Measurements from ENCODE around the gene KRTAP5-5.

KRTAP5-5 gene

DNA sequence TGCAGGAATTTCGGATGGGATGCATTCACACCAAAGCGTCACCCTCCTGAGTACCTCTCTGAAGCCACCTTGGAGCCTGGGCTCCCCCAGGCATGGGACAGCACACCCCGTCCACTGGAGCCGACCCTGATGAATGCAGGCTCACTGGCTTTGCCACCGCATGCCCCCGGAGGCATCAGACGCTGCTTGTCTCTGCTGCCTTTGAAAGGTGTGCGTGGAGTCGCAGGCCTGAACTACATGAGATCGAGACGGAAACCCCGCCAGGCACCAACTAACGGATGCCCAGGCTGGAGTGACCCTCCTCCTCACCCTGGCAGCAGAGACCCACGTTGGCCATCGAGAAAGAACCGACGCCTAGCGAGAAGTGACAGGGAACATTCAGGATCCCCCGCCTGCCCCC lies 22.5 kb downstream of the KRTAP5-5 start:
- no peak overlapping the region for H3K4me3 ChIP-seq (ENCODE audit: insufficient read length, low read depth)
- peaks cover 22% of the 10 kb centered on the region for H3K4me1 ChIP-seq (ENCODE audit: insufficient read depth, insufficient read length)
- peak overlapping the region; percentile 18 for H3K9ac ChIP-seq (ENCODE audit: insufficient read length, low read depth)
- no peaks in the 10 kb centered on the region for H3K9me3 ChIP-seq (ENCODE audit: insufficient read depth, low read length)
- H3K36me3 ChIP-seq (ENCODE audit: insufficient read depth, insufficient read length, low read length): no peaks in the 10 kb centered on the region
- no peak for DNase-seq (ENCODE audit: low read depth, low spot score)
- peaks cover 19% of the 10 kb centered on the region for H3K27me3 ChIP-seq (ENCODE audit: insufficient read depth, insufficient read length)
- no peak for TF ChIP-seq SUZ12 (IDR thresholded peaks at IDR 0.05; ENCODE audit: extremely low read depth, insufficient read depth, insufficient read length)
- TF ChIP-seq ZNF274 (IDR thresholded peaks at IDR 0.05; ENCODE audit: low read depth, low read length): no peak
- TF ChIP-seq YY1 (IDR thresholded peaks at IDR 0.05; ENCODE audit: insufficient read depth, insufficient read length): no peak

DNA sequence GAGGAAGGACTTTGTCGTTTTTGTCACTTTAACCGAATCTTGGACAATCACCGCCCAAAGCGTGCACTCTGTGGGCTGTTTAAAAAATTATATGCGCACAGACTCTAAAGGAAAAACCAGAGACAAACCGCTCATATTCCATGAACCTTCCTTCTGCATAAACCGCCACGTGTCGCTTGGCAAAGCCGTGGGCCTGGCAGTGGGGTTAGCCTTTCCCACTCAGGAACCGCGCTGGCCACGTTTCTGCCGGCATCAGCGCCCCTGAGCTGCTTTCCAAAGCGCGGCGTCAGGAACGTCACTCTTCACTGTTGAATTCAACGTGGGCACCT lies 22.8 kb downstream of the KRTAP5-5 start:
- Histone ChIP-seq H3K4me1 (ENCODE audit: insufficient read depth, insufficient read length) (peaks cover 22% of the 10 kb centered on the region), H3K9ac (ENCODE audit: insufficient read length, low read depth) (peak overlapping the region; percentile 11), H3K27me3 (ENCODE audit: insufficient read depth, insufficient read length) (peaks cover 19% of the 10 kb centered on the region), H3K9me3 (ENCODE audit: insufficient read depth, low read length) (no peaks in the 10 kb centered on the region), H3K4me3 (ENCODE audit: insufficient read length, low read depth) (no peak overlapping the region), H3K36me3 (ENCODE audit: insufficient read depth, insufficient read length, low read length) (no peaks in the 10 kb centered on the region)
- TF ChIP-seq YY1 (IDR thresholded peaks at IDR 0.05; ENCODE audit: insufficient read depth, insufficient read length) (no peak), SUZ12 (IDR thresholded peaks at IDR 0.05; ENCODE audit: extremely low read depth, insufficient read depth, insufficient read length) (no peak)
- no peak for DNase-seq (ENCODE audit: low read depth, low spot score)

DNA sequence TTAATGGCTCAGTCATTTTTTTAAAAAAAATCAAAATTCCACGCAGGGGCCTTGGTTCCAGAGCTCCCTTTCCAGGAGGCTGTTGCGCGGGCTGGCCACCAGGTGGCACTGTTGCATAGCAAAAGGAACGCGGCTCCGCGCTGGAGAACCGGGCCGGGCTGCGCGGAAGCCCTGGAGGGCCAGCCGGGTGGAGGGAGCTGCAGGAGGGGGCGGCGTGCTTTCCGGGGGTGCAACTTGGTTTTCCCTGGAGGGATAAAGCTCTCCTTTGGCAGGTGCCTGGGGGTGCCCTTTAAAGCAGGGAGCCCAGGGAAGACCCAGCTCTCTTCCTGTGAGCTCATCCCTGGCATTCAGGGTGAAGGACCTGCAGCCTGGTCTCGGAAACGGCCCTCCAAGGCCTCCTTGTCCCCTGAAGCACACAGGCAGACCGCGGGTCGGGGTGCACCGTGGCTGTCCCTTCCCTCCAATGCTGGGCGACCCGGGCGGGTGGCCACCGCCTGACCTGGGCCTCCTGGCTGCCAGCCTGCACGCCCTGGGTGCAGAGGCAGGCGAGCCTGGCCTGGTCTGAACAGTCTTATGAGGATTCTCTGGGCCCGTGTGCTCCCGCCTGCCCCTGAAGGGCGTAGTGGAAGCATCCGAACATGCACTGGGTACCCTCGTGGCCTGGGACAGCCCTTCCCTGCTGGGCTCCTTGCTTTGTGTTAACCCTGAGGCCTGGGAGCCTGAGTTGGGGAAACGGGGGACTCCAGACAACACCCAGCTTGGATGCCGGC lies 23.4 kb downstream of the KRTAP5-5 start:
- H3K36me3 ChIP-seq (ENCODE audit: insufficient read depth, insufficient read length, low read length): no peaks in the 10 kb centered on the region
- H3K9ac ChIP-seq (ENCODE audit: insufficient read length, low read depth): peak overlapping the region; percentile 11
- peak; percentile 28 for DNase-seq (ENCODE audit: low read depth, low spot score)
- peaks cover 19% of the 10 kb centered on the region for H3K27me3 ChIP-seq (ENCODE audit: insufficient read depth, insufficient read length)
- peaks cover 22% of the 10 kb centered on the region for H3K4me1 ChIP-seq (ENCODE audit: insufficient read depth, insufficient read length)
- peak overlapping the region; percentile 9 for H3K4me3 ChIP-seq (ENCODE audit: insufficient read length, low read depth)
- no peaks in the 10 kb centered on the region for H3K9me3 ChIP-seq (ENCODE audit: insufficient read depth, low read length)
- no peak for TF ChIP-seq ZNF274 (IDR thresholded peaks at IDR 0.05; ENCODE audit: low read depth, low read length)
- no peak for TF ChIP-seq SUZ12 (IDR thresholded peaks at IDR 0.05; ENCODE audit: extremely low read depth, insufficient read depth, insufficient read length)
- no peak for TF ChIP-seq YY1 (IDR thresholded peaks at IDR 0.05; ENCODE audit: insufficient read depth, insufficient read length)

DNA sequence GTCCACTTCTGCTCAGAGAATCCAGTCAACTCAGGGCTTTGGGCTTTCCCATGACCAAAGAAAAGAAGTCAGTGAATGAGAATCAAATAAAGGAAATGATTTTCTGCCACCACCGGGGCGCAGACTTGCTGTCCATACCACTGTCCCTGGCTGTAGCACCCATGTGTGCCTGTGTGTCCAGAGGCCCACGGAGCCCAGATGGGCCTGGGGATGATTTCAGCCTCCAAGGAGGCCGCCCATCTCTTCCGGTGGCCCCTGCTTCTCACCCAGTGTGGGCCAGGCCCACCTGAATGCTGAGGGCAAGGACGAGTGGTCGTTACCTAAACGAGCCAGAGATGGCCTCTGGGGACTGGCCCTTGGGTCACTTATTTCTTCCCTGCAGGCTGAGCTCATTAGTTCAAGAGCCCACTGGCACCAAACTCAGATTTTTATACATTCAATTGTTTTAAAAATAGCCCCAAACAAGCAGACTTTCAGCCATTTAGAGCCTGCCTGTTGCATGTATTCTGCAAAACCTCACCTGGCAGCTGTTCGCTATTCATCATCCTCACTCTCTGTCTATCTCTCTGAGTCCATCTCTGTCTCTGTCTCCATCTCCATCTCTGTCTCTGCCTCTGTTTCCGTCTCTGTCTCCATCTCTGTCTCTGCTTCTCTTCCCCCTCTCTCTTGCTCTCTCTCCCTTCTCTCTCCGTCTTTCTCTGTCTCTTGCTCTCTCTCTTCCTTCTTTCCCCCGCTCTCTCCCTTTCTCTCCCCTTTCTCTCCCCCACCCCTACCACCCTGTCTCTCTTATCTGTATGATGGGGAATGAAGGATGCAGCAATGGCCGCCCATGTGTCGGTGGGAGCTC lies 24.2 kb downstream of the KRTAP5-5 start:
- no peak for DNase-seq (ENCODE audit: low read depth, low spot score)
- Histone ChIP-seq H3K4me3 (ENCODE audit: insufficient read length, low read depth) (no peak overlapping the region), H3K4me1 (ENCODE audit: insufficient read depth, insufficient read length) (peaks cover 22% of the 10 kb centered on the region), H3K27me3 (ENCODE audit: insufficient read depth, insufficient read length) (peaks cover 19% of the 10 kb centered on the region), H3K36me3 (ENCODE audit: insufficient read depth, insufficient read length, low read length) (no peaks in the 10 kb centered on the region), H3K9me3 (ENCODE audit: insufficient read depth, low read length) (no peaks in the 10 kb centered on the region), H3K9ac (ENCODE audit: insufficient read length, low read depth) (no peak overlapping the region)
- TF ChIP-seq YY1 (IDR thresholded peaks at IDR 0.05; ENCODE audit: insufficient read depth, insufficient read length) (no peak), SUZ12 (IDR thresholded peaks at IDR 0.05; ENCODE audit: extremely low read depth, insufficient read depth, insufficient read length) (no peak), ZNF274 (IDR thresholded peaks at IDR 0.05; ENCODE audit: low read depth, low read length) (no peak)

DNA sequence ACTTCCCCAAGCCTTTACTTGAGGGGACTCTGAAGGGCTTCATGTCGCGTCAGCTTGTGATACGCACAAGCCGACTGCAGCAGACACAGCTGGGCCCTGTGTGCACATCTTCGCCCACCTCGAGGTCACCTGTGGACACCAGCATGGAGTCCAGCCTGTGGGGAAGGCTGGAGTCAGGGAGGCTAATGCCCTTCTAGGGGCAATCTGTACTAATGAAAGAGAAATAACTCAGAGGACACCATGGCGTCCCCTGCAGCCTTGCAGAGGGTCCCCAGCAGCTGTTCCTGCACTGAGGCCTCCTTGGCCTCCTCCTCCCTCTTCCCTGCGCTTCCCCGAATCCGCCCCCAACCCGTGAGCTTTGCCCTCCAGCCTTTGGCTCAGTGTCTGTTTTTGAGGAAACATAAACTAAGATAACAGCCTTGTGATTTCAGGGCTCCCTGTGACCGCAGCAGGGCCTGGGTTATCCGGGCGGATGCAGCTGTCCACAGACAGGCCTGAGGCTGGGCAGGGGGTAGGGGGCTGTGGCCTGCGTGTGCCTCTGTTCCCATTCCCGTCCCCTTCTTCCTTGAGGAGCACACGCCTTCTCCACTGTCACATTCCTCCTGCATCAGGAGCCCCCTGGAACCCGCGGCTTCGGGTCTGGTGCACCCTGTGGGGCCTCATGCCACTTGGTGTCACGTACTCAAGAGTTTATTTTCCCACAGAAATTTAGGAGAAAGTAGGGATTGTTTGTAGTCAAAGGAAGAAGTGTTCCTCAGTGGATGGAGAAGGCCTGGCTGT lies 25.0 kb downstream of the KRTAP5-5 start:
- peaks cover 19% of the 10 kb centered on the region for H3K27me3 ChIP-seq (ENCODE audit: insufficient read depth, insufficient read length)
- H3K36me3 ChIP-seq (ENCODE audit: insufficient read depth, insufficient read length, low read length): no peaks in the 10 kb centered on the region
- no peaks in the 10 kb centered on the region for H3K9me3 ChIP-seq (ENCODE audit: insufficient read depth, low read length)
- TF ChIP-seq SUZ12 (IDR thresholded peaks at IDR 0.05; ENCODE audit: extremely low read depth, insufficient read depth, insufficient read length): no peak
- no peak for TF ChIP-seq YY1 (IDR thresholded peaks at IDR 0.05; ENCODE audit: insufficient read depth, insufficient read length)
- TF ChIP-seq ZNF274 (IDR thresholded peaks at IDR 0.05; ENCODE audit: low read depth, low read length): no peak
- no peak overlapping the region for H3K4me3 ChIP-seq (ENCODE audit: insufficient read length, low read depth)
- H3K4me1 ChIP-seq (ENCODE audit: insufficient read depth, insufficient read length): peaks cover 22% of the 10 kb centered on the region
- DNase-seq (ENCODE audit: low read depth, low spot score): no peak
- no peak overlapping the region for H3K9ac ChIP-seq (ENCODE audit: insufficient read length, low read depth)

DNA sequence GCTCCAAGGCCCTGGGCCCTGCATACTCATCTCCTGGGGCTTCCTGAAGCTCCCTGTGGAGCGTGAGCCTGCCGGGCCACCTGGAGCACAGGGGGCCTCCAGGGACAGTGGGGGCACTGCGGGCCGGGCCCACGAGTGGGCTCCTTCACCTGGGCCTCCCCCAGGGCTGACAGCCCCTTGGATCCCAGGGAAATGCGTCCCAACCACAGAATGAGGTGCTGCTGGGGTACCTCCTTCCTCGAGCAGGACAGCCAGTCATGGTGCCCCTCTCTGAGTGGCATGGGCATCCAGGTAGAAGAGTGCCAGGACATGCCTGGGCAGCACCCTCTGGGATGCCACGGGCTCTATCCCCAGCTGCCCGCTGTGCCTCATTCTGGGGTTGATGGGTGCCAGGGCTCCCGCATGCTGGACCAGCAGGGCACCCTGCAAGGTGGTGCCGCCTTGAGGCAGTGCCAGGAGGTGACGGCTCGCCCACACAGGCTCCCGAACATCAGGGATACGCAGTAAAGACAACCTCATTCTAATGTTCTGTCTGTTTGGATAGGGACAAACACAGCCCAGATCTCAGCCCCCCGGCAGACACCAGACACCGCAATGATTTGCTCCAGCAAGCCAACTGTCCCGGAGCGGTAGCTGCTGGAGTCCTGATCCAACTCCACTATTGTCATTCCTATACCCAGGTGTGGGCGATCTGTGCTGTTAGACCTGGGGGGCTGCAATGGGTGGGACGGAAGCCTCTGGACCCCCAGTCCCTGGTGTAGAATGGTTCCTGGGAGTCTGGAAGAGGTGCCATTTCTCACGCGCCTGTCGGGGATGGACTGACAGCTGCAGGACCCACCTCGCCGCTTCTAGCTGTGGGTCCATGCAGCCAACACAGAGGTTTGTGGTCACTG lies 25.8 kb downstream of the KRTAP5-5 start:
- H3K36me3 ChIP-seq (ENCODE audit: insufficient read depth, insufficient read length, low read length): no peaks in the 10 kb centered on the region
- peaks cover 23% of the 10 kb centered on the region for H3K27me3 ChIP-seq (ENCODE audit: insufficient read depth, insufficient read length)
- no peaks in the 10 kb centered on the region for H3K9me3 ChIP-seq (ENCODE audit: insufficient read depth, low read length)
- DNase-seq (ENCODE audit: low read depth, low spot score): no peak
- no peak overlapping the region for H3K4me3 ChIP-seq (ENCODE audit: insufficient read length, low read depth)
- peaks cover 22% of the 10 kb centered on the region for H3K4me1 ChIP-seq (ENCODE audit: insufficient read depth, insufficient read length)
- H3K9ac ChIP-seq (ENCODE audit: insufficient read length, low read depth): no peak overlapping the region
- TF ChIP-seq YY1 (IDR thresholded peaks at IDR 0.05; ENCODE audit: insufficient read depth, insufficient read length) (no peak), ZNF274 (IDR thresholded peaks at IDR 0.05; ENCODE audit: low read depth, low read length) (no peak), SUZ12 (IDR thresholded peaks at IDR 0.05; ENCODE audit: extremely low read depth, insufficient read depth, insufficient read length) (no peak)

Measured in NT2/D1 (cell line).